HG02571 (cell line): ENCODE results near the gene SPRR2F.
"Not testable (repeated sequence)": the region's sequence is repeated elsewhere in the genome, so short reads cannot be mapped to it uniquely, and the experiment has no call there.

Source experiments
- ATAC-seq: cut with Tn5 transposase; IDR thresholded peaks from one replicate; pipeline ENCODE4 v1.9.1; 2021; ENCODE audit warnings: mild to moderate bottlenecking, moderate library complexity; ENCODE audit not compliant: unreplicated experiment

SPRR2F gene

GRCh38 chr1:153113416-153113815, at the start of gene SPRR2F:
Gene SPRR2F, minus strand, starts transcription at chr1:153113516. Its CDS starts 783 bp downstream, at chr1:153112733.
- ATAC-seq: no peak

GRCh38 chr1:153155541-153155940, 42.2 kb upstream of the SPRR2F start:
- ATAC-seq: no peak

GRCh38 chr1:153152481-153152880, 39.2 kb upstream of the SPRR2F start:
- ATAC-seq: no peak

- no peak for ATAC-seq
Observed at GRCh38 chr1:153150846-153151245, 37.5 kb upstream of the SPRR2F start, which contains the start of gene SPRR2G. Gene SPRR2G, minus strand, starts transcription at chr1:153150890. Its CDS starts 780 bp downstream, at chr1:153150110.

- ATAC-seq: no peak
Observed at GRCh38 chr1:153141377-153141776, 28.1 kb upstream of the SPRR2F start.

- no peak for ATAC-seq
Observed at GRCh38 chr1:153140484-153140883, 27.2 kb upstream of the SPRR2F start.

GRCh38 chr1:153133743-153134142, 20.4 kb upstream of the SPRR2F start:
- ATAC-seq: no peak

GRCh38 chr1:153133267-153133666, 20.0 kb upstream of the SPRR2F start:
- no peak for ATAC-seq

- ATAC-seq: not testable (repeated sequence)
Observed at GRCh38 chr1:153128688-153129087, 15.4 kb upstream of the SPRR2F start.

- ATAC-seq: no peak
Observed at GRCh38 chr1:153127296-153127695, 14.0 kb upstream of the SPRR2F start.

- ATAC-seq: no peak
Observed at GRCh38 chr1:153125536-153125935, 12.2 kb upstream of the SPRR2F start.

- ATAC-seq: not testable (repeated sequence)
Observed at GRCh38 chr1:153123793-153124192, 10.5 kb upstream of the SPRR2F start.

- ATAC-seq: no peak
Observed at GRCh38 chr1:153122831-153123421, 9.6 kb upstream of the SPRR2F start.

GRCh38 chr1:153120945-153121344, 7.6 kb upstream of the SPRR2F start:
- no peak for ATAC-seq

GRCh38 chr1:153119491-153119971, 6.2 kb upstream of the SPRR2F start:
- no peak for ATAC-seq

- not testable (repeated sequence) for ATAC-seq
Observed at GRCh38 chr1:153115264-153115663, 1.9 kb upstream of the SPRR2F start.

- ATAC-seq: not testable (repeated sequence)
Observed at GRCh38 chr1:153112454-153112853, 862 bp downstream of the SPRR2F start.

GRCh38 chr1:153100245-153100644, 13.1 kb downstream of the SPRR2F start:
- ATAC-seq: no peak

GRCh38 chr1:153099461-153100045, 13.8 kb downstream of the SPRR2F start:
- ATAC-seq: no peak

GRCh38 chr1:153095764-153096163, 17.6 kb downstream of the SPRR2F start:
- ATAC-seq: no peak

GRCh38 chr1:153094426-153094825, 18.9 kb downstream of the SPRR2F start, which contains the start of gene SPRR2E:
Gene SPRR2E, minus strand, starts transcription at chr1:153094526. Its CDS starts 775 bp downstream, at chr1:153093751.
- no peak for ATAC-seq

- ATAC-seq: no peak
Observed at GRCh38 chr1:153087652-153088051, 25.7 kb downstream of the SPRR2F start.
